CD14-positive monocyte (primary cell): ENCODE measurements around the gene PVALEF. TPM values are rescaled to one million over a fixed set of nuclear protein-coding genes. Genes with fewer than 3 reads are reported as not detected.
A peak's percentile ranks its signal among the peaks of the same experiment; 100 is the strongest.

Source experiments
- DNase-seq, 3 donors: peaks; one replicate each; pipeline ENCODE4 v3.0.0-alpha.2; 2011 to 2022
- H2AFZ ChIP-seq: 2 replicates; pipeline ENCODE4 v1.6.0; 2012; ENCODE audit warnings: mild to moderate bottlenecking, low read depth, low read length, inconsistent platforms; ENCODE audit not compliant: insufficient read depth, poor library complexity, severe bottlenecking
- H3K27ac ChIP-seq, 2 donors: 1 replicate in 1 of 2; 2 replicates in 1 of 2; pipeline ENCODE4 v1.5.1; 2012 to 2013; ENCODE audit warnings: low read length in 2 of 2, control low read depth in 1 of 2, inconsistent platforms in 1 of 2, low read depth in 1 of 2, mild to moderate bottlenecking in 1 of 2
- H3K27me3 ChIP-seq, 2 donors: one replicate each; pipeline versions ENCODE4 v1.6.0 to v1.6.1; 2011 to 2013; ENCODE audit warnings: low read length in 2 of 2; ENCODE audit not compliant: control insufficient read depth in 2 of 2, insufficient read depth in 2 of 2
- H3K36me3 ChIP-seq, 2 donors: replicated peaks in 1 of 2; 1 replicate in 1 of 2; 2 replicates in 1 of 2; pipeline versions ENCODE4 v1.5.1 to v1.6.1; 2012 to 2013; ENCODE audit warnings: low read length in 2 of 2, control low read depth in 1 of 2, inconsistent platforms in 1 of 2, mild to moderate bottlenecking in 1 of 2; ENCODE audit not compliant: insufficient read depth in 2 of 2, control insufficient read depth in 1 of 2
- H3K4me1 ChIP-seq, 2 donors: 1 replicate in 1 of 2; 2 replicates in 1 of 2; pipeline versions ENCODE4 v1.5.1 to v1.6.1; 2012 to 2013; ENCODE audit warnings: low read length in 2 of 2, control low read depth in 1 of 2, inconsistent platforms in 1 of 2, mild to moderate bottlenecking in 1 of 2, moderate library complexity in 1 of 2; ENCODE audit not compliant: insufficient read depth in 2 of 2, control insufficient read depth in 1 of 2
- H3K4me2 ChIP-seq: replicated peaks from 2 replicates; pipeline ENCODE3; 2012; ENCODE audit warnings: low read length, moderate library complexity, mild to moderate bottlenecking; ENCODE audit not compliant: poor library complexity, severe bottlenecking; ENCODE audit errors: extremely low read depth
- H3K4me3 ChIP-seq, 3 experiments: fragments of 200-600 bp in 1 of 3; sonication (generic) in 1 of 3; replicated peaks in 1 of 3; 1 replicate in 2 of 3; 2 replicates in 1 of 3; pipeline ENCODE4 v1.5.1; 2011 to 2013; ENCODE audit warnings: low read length in 3 of 3, mild to moderate bottlenecking in 3 of 3, control low read depth in 2 of 3, low read depth in 2 of 3, inconsistent platforms in 1 of 3, moderate library complexity in 1 of 3
- H3K79me2 ChIP-seq: 2 replicates; pipeline ENCODE4 v1.6.0; 2012; ENCODE audit warnings: mild to moderate bottlenecking, control low read depth, inconsistent platforms, low read length, moderate library complexity; ENCODE audit not compliant: insufficient read depth
- H3K9ac ChIP-seq: 2 replicates; pipeline ENCODE4 v1.6.0; 2017; ENCODE audit warnings: low read length, mild to moderate bottlenecking; ENCODE audit not compliant: insufficient read depth, poor library complexity, severe bottlenecking
- H3K9me3 ChIP-seq, 2 donors: replicated peaks in 1 of 2; 1 replicate in 1 of 2; 2 replicates in 1 of 2; pipeline versions ENCODE4 v1.5.1 to v1.6.1; 2012 to 2013; ENCODE audit warnings: low read length in 2 of 2, control low read depth in 1 of 2; ENCODE audit not compliant: control insufficient read depth in 1 of 2, insufficient read depth in 1 of 2
- H4K20me1 ChIP-seq: 2 replicates; pipeline ENCODE4 v1.6.0; 2012; ENCODE audit warnings: mild to moderate bottlenecking, low read length, control low read depth, moderate library complexity; ENCODE audit not compliant: insufficient read depth
- H3K27ac Mint-ChIP-seq, 7 donors: one replicate each; pipeline ENCODE4 v1.8.0; 2020; ENCODE audit warnings: mild to moderate bottlenecking in 7 of 7, mixed read lengths in 7 of 7, moderate library complexity in 6 of 7, inconsistent platforms in 2 of 7
- H3K27me3 Mint-ChIP-seq, 3 donors: one replicate each; pipeline ENCODE4 v1.8.0; 2021 to 2022; ENCODE audit warnings: low read depth in 3 of 3, mild to moderate bottlenecking in 3 of 3, mixed read lengths in 3 of 3, moderate library complexity in 3 of 3, inconsistent platforms in 1 of 3
- H3K36me3 Mint-ChIP-seq, 2 donors: one replicate each; pipeline ENCODE4 v1.8.0; 2020; ENCODE audit warnings: mixed read lengths in 2 of 2, inconsistent platforms in 1 of 2, mild to moderate bottlenecking in 1 of 2
- H3K4me1 Mint-ChIP-seq: one replicate; pipeline ENCODE4 v1.8.0; 2020; ENCODE audit warnings: mild to moderate bottlenecking, mixed read lengths
- H3K4me3 Mint-ChIP-seq, 2 donors: one replicate each; pipeline ENCODE4 v1.8.0; 2020; ENCODE audit warnings: mild to moderate bottlenecking in 2 of 2, mixed read lengths in 2 of 2, moderate library complexity in 1 of 2
- H3K9me3 Mint-ChIP-seq, 7 donors: one replicate each; pipeline ENCODE4 v1.8.0; 2020 to 2022; ENCODE audit warnings: mixed read lengths in 7 of 7, mild to moderate bottlenecking in 6 of 7, moderate library complexity in 6 of 7, inconsistent platforms in 2 of 7
- WGBS: methylation state at CpG from one replicate; pipeline ENCODE4 v1.1.5; 2013; ENCODE audit warnings: missing lambda C conversion rate; ENCODE audit not compliant: insufficient coverage; 5-methylcytosine and 5-hydroxymethylcytosine counted together
- intact Hi-C, 2 donors: fragments of 100-400 bp; cut with micrococcal nuclease; formaldehyde crosslinking; loops; one replicate each; pipeline versions ENCODE4 v1.15.0 to v1.15.1; 2023
- polyA plus RNA-seq, 3 donors: library from polyadenylated mRNA; depleted of rRNA in 1 of 3; unstranded in 2 of 3; stranded (reverse) in 1 of 3; fragments of 300-500 nt in 2 of 3; fragments of >200 nt in 1 of 3; fragmentation: Illumina TruSeq in 2 of 3; gene quantifications; 1 replicate in 2 of 3; 2 replicates in 1 of 3; pipeline ENCODE4 v1.2.3, GENCODE V29; 2012 to 2021
- TF ChIP-seq, protein P1 (sequence below): fragments of 200-600 bp; IDR thresholded peaks from one replicate; pipeline ENCODE4 v1.8.0; 2022; ENCODE audit warnings: antibody characterized with exemption, mild to moderate bottlenecking

PVALEF gene
- polyA plus RNA-seq, 3 donors, result not detected

DNA sequence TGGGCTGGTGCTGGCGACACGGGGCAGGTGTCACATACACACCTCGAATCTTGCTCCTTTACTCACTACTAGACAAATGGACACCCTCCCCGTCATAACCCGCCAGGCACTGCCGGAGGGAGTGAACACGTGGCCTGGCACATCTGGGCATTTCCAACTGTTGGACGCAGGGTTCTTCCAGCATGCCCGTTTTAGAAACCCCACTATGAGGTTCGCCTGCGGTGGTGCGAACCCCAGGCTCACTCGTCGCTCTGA, 64.3 kb downstream of the PVALEF start:
- H3K36me3 ChIP-seq, result peaks cover 48 to 52% of the 10 kb centered on the region in 2 donors
- Mint-ChIP-seq H3K27ac (peak overlapping the region in 3 of 7 donors; percentile 46 to 80 (median 60)), H3K27me3 (no peaks in the 10 kb centered on the region), H3K9me3 (peaks cover 0 to 2% (median 0%) of the 10 kb centered on the region in 7 donors), H3K4me1 (peaks cover 31% of the 10 kb centered on the region), H3K36me3 (peaks cover 26 to 50% of the 10 kb centered on the region in 2 donors), H3K4me3 (peak overlapping the region in 1 of 2 donors; percentile 47)
- intact Hi-C loops, result loop anchor here in 1 of 2 donors (10.0 kb wide), 1 partner anchor 195 kb away; the partner anchor contains the start of gene BAIAP2
- peaks cover 31 to 35% of the 10 kb centered on the region in 2 donors for H3K4me1 ChIP-seq
- no peak overlapping the region for H3K4me3 ChIP-seq
- H3K79me2 ChIP-seq, result peaks cover 6% of the 10 kb centered on the region
- 95% methylated on average over 8 of the region's 14 CpGs for WGBS
- TF ChIP-seq, protein P1, sequence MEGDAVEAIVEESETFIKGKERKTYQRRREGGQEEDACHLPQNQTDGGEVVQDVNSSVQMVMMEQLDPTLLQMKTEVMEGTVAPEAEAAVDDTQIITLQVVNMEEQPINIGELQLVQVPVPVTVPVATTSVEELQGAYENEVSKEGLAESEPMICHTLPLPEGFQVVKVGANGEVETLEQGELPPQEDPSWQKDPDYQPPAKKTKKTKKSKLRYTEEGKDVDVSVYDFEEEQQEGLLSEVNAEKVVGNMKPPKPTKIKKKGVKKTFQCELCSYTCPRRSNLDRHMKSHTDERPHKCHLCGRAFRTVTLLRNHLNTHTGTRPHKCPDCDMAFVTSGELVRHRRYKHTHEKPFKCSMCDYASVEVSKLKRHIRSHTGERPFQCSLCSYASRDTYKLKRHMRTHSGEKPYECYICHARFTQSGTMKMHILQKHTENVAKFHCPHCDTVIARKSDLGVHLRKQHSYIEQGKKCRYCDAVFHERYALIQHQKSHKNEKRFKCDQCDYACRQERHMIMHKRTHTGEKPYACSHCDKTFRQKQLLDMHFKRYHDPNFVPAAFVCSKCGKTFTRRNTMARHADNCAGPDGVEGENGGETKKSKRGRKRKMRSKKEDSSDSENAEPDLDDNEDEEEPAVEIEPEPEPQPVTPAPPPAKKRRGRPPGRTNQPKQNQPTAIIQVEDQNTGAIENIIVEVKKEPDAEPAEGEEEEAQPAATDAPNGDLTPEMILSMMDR, result no peak
- H3K9ac ChIP-seq, result no peak overlapping the region
- no peak for DNase-seq
- H3K9me3 ChIP-seq, result no peaks in the 10 kb centered on the region
- peaks cover 29% of the 10 kb centered on the region for H4K20me1 ChIP-seq
- no peaks in the 10 kb centered on the region for H3K27me3 ChIP-seq
- H2AFZ ChIP-seq, result no peak overlapping the region
- peak overlapping the region in 1 of 2 donors; percentile 72 for H3K27ac ChIP-seq
- no peak overlapping the region for H3K4me2 ChIP-seq

DNA sequence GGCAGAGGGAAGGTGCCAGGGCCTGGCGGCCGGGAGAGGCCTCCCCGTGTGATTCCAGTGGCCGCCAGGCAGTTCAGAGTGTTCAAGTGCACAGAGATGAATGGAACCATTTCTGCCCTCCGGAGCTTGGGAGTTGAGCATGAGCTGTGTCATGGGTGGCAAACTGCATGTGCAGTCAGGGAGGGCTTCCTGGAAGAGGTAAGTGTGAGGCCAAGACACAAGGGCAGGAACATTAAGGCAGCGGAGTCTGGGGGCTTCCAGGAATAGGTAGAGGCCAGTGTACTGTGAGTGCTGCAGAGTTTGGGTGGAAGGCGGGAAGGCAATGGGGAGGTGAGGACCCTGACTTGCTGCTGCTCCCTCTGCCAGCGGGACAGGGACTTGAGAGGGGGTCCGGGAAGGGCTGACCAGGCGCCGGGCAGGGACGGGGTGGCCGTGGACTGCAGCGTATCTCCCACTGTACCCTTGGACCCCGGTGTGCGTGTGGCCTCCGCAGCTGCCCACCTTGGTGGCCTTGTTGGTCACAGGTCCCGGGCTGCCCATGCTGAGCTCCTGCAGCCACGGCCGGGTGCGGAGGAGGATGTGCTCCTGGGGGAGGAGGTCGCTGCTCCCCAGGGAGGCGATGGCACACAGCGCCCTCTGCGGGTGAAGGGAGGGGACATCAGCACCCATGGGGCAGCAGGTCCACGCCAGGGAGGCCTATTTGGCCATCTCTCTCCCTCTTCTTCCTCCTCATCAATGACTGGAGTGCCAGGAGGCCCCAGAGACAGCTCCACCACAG, 64.9 kb downstream of the PVALEF start:
- DNase-seq, result no peak
- peaks cover 37% of the 10 kb centered on the region for H3K4me1 Mint-ChIP-seq
- Histone ChIP-seq H3K27ac (no peak overlapping the region), H3K4me1 (peaks cover 31 to 35% of the 10 kb centered on the region in 2 donors), H3K79me2 (peaks cover 12% of the 10 kb centered on the region), H4K20me1 (peaks cover 35% of the 10 kb centered on the region), H3K36me3 (peaks cover 48 to 56% of the 10 kb centered on the region in 2 donors), H3K4me2 (no peak overlapping the region), H3K27me3 (no peaks in the 10 kb centered on the region), H2AFZ (no peak overlapping the region), H3K9ac (no peak overlapping the region), H3K9me3 (no peaks in the 10 kb centered on the region), H3K4me3 (no peak overlapping the region)
- H3K27me3 Mint-ChIP-seq, result no peaks in the 10 kb centered on the region
- H3K27ac Mint-ChIP-seq, result peak overlapping the region in 2 of 7 donors; percentile 5 to 60
- peaks cover 0 to 2% (median 0%) of the 10 kb centered on the region in 7 donors for H3K9me3 Mint-ChIP-seq
- H3K36me3 Mint-ChIP-seq, result peaks cover 32 to 56% of the 10 kb centered on the region in 2 donors
- intact Hi-C loops, result no loop called here
- H3K4me3 Mint-ChIP-seq, result no peak overlapping the region
- 98% methylated on average over 18 of the region's 26 CpGs for WGBS
- TF ChIP-seq, protein P1, result peak; percentile 56
